HG03354 (cell line): ENCODE measurements around the gene CCDC9.
"Not testable (repeated sequence)": the region's sequence is repeated elsewhere in the genome, so short reads cannot be mapped to it uniquely, and the experiment has no call there.

Experiments
- ATAC-seq: cut with Tn5 transposase; IDR thresholded peaks from one replicate; pipeline ENCODE4 v1.9.1; 2021; ENCODE audit warnings: mild to moderate bottlenecking; ENCODE audit not compliant: unreplicated experiment, poor library complexity, severe bottlenecking

CCDC9 gene

DNA sequence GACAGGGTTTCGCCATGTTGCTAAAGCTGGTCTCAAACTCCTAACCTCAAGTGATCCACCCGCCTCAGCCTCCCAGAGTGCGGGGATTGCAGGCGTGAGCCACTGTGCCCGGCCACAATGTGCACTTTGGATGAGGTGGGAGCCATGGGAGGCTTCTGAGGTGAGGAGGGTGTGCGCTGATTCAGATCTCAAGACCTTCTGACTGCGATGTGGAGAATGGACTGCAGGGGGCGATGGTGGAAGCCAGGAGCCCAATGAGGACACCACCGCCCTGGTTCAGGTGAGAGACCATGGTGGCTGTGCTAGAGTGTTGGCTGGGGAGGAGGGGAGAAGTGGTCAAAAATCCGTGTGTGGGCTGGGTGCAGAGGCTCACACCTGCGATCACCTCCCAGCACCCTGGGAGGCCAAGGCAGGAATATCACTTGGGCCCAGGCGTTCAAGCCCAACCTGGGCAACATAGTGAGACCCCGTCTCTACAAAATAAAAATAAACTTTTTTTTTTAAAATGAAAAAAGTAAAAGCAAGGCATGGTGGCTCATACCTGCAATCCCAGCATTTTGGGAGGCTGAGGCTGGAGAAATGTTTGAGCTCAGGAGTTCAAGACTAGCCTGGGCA is 24.0 kb downstream of the CCDC9 start:
- ATAC-seq: no peak

- ATAC-seq: no peak
Measured at GRCh38 chr19:47283405-47284059, 27.2 kb downstream of the CCDC9 start.

DNA sequence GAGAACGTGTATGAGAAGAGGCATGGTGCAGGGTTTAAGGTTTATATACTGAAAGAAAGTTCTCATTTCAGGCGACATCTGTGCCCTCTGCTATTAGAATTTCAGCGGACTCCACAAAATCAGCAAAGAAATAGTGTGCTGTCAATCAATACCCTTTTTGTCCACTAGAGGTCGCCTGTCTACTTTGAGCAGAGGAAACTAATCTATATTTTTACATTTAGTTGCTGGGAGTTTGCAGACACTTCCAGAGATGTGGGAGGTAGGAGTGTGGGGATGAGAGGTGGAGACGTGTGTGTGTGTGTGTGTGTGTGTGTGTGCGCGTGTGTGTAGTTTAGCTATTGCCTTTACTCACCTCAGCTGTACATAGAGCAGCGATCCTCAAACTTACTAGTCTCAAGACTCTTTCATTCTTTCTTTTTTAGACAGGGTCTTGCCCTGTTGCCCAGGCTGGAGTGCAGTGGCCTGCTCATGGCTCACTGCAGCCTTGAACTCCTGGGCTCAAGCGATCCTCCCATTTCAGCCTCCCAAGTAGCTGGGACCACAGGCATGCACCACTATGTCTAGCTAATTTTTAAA is 28.1 kb downstream of the CCDC9 start:
- no peak for ATAC-seq

DNA sequence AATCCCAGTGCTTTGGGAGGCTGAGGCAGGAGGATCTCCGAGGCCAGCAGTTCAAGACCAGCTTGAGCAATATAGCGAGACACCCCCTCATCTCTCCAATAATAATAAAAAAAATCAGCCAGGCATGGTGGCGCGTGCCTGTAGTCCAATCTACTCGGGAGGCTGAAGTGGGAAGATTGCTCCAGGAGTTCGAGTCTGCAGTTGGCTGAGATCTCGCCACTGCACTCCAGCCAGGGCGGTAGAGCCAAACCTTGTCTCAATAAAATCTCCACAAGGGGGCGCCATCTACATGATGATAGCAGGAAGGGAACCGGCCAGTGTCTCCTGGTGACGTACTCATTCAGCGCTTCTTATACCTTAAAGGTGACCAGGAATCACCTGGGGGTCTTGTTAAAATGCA is 39.7 kb downstream of the CCDC9 start:
- ATAC-seq: no peak

DNA sequence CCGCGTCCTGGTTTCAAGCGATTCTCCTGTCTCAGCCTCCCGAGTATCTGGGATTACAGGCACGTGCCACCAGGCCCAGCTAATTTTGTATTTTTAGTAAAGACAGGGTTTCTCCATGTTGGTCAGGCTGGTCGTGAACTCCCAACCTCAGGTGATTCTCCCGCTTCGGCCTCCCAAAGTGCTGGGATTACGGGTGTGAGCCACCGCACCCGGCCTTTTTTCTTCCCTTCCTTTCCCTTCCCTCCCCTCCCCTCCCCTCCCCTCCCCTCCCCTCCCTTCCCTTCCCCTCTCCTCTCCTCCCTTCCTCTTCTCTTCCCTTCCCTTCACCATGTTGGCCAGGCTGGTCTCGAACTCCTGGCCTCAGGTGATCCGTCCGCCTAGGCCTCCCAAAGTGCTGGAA is 44.5 kb downstream of the CCDC9 start:
- ATAC-seq: not testable (repeated sequence)

GRCh38 chr19:47302249-47302648 is 45.9 kb downstream of the CCDC9 start:
- ATAC-seq: no peak

DNA sequence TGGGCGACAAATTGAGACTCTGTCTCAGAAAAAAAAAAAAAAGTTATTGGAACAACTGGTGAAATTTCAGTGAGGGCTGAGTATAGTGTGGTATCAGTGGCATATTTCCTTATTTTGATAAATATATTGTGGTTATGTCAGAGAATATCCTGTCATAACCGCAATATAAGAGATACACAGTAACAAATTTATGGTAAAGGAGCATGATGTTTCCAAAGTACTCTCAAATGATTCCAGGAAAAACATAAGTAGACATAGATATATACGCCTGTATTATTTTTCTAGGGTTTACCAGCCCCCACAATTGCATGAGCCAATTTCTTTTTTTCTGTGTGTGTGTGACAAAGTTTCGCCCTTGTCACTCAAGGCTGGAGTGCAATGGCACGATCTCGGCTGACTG is 47.6 kb downstream of the CCDC9 start:
- no peak for ATAC-seq

GRCh38 chr19:47305309-47305751 is 49.0 kb downstream of the CCDC9 start:
- no peak for ATAC-seq

DNA sequence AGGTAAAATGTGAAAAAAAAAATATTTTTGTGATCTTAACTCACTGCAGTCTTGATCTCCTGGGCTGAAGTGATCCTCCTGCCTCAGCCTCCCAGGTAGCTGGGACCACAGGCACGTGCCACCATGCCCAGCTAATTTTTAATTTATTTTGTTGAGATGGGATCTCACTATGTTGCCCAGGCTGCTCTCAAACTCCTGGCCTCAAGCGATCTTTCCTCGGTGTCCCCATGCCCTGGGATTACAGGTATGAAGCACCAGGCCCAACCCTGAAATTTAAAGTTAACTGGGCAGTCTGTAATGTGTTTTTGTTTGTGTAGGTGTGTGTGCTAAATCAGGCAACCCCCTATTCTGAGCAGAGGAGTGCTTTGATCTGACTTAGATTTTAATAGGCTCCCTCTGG is 50.0 kb downstream of the CCDC9 start:
- ATAC-seq: no peak

- ATAC-seq: no peak
Measured at GRCh38 chr19:47309038-47309437, 52.7 kb downstream of the CCDC9 start.

DNA sequence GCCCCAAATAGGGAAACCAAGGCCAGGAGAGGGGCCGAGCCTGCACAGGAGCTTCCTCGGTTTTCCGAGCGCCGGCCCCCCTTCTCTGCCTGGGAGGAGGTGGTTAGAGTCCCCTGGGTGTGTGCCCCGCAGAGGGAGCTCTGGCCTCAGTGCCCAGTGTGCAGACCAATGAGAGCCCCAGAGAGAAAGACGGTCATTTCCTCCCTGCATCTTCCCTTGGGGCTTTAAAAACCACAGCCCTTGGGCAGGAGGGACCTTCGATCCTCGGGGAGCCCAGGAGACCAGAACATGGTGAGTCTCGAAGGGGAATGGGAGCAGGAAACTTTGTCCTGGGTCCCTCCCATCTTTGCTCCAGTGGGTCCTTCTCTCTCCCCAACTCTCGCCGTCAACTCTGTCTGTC is 53.3 kb downstream of the CCDC9 start, which contains the start of gene C5AR1:
TSS of gene C5AR1 (plus strand) at position 254 of the 400 bp plus-strand sequence. CDS start at position 289, 35 bp downstream.
- no peak for ATAC-seq

- ATAC-seq: no peak
Measured at GRCh38 chr19:47310323-47310722, 54.0 kb downstream of the CCDC9 start.

- ATAC-seq: no peak
Measured at GRCh38 chr19:47310819-47311218, 54.5 kb downstream of the CCDC9 start.

DNA sequence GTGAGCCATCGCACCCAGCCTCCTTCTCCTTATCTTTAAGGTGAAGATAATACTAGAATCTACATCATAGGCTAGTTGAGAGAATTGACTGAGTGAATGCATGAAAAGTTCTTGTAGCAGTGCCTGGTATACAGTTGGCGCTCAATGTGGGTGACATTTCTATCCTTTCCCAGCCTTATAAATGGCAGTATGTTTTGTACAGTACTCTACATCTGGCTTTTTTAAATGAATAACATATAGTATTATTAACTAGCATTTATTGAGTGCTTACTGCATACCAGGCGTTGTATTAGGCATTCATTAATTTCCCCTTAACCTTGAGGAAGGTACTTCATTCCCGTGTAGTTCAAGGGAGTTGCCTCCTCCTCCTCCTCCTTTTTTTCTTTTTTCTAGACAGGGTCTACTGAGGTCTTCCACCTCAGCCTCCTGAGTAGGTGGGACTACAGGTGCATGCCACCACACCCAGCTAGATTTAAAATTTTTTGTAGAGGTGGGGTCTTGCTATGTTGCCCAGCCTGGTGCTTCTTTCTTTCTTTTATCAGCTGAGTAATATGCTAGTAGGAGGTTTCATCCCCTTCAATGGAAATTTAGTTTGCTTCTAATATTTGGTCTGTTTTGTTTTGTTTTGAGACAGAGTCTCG is 56.2 kb downstream of the CCDC9 start:
- no peak for ATAC-seq

GRCh38 chr19:47313754-47314295 is 57.5 kb downstream of the CCDC9 start:
- ATAC-seq: no peak

GRCh38 chr19:47315125-47315821 is 58.9 kb downstream of the CCDC9 start:
- ATAC-seq: no peak

GRCh38 chr19:47316513-47316912 is 60.2 kb downstream of the CCDC9 start:
- no peak for ATAC-seq

- no peak for ATAC-seq
Measured at GRCh38 chr19:47319923-47320871, 63.9 kb downstream of the CCDC9 start.
